IPS-18a (cell line): ENCODE data around the gene AKR1A1.
"Not testable (repeated sequence)": the region's sequence is repeated elsewhere in the genome, so short reads cannot be mapped to it uniquely, and the experiment has no call there.

Experiments
- H3K27ac ChIP-seq: one replicate; pipeline ENCODE4 v1.5.1; 2013; ENCODE audit warnings: low read length
- H3K27me3 ChIP-seq: one replicate; pipeline ENCODE4 v1.6.1; 2013; ENCODE audit warnings: mild to moderate bottlenecking, low read length; ENCODE audit not compliant: control insufficient read depth, insufficient read depth
- H3K36me3 ChIP-seq: one replicate; pipeline ENCODE4 v1.6.1; 2013; ENCODE audit warnings: low read depth, low read length; ENCODE audit not compliant: control insufficient read depth
- H3K4me1 ChIP-seq: one replicate; pipeline ENCODE4 v1.6.1; 2013; ENCODE audit warnings: low read depth, low read length; ENCODE audit not compliant: control insufficient read depth
- H3K4me3 ChIP-seq: one replicate; pipeline ENCODE4 v1.5.1; 2013; ENCODE audit warnings: low read length
- H3K9ac ChIP-seq: one replicate; pipeline ENCODE4 v1.6.1; 2013; ENCODE audit warnings: mild to moderate bottlenecking, low read length, moderate library complexity
- H3K9me3 ChIP-seq: one replicate; pipeline ENCODE4 v1.6.1; 2013; ENCODE audit warnings: low read depth, low read length; ENCODE audit not compliant: control insufficient read depth

AKR1A1 gene

DNA sequence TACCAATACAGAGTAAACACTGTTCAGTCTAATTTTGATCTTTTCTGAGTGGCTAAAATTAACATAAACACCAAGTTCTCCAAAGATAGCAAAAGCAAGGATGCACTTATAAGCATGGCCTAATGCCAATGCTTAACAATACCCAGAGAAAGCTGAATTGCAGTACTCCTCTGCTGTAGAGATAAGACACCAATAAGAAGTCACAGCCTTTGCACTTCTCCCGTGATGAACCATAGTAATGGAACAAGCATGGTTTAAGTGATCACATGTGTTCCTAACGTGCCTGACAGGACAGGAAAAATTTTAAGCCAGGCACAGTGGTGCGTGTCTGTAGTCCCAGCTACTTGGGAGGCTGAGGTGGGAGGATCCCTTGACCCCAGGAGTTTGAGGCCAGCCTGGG lies 34.6 kb upstream of the AKR1A1 start:
- H3K27me3 ChIP-seq: no peaks in the 10 kb centered on the region
- no peak overlapping the region for H3K9ac ChIP-seq
- H3K9me3 ChIP-seq: no peaks in the 10 kb centered on the region
- no peak overlapping the region for H3K4me3 ChIP-seq
- H3K36me3 ChIP-seq: peaks cover 73% of the 10 kb centered on the region
- H3K4me1 ChIP-seq: no peaks in the 10 kb centered on the region
- H3K27ac ChIP-seq: no peak overlapping the region

DNA sequence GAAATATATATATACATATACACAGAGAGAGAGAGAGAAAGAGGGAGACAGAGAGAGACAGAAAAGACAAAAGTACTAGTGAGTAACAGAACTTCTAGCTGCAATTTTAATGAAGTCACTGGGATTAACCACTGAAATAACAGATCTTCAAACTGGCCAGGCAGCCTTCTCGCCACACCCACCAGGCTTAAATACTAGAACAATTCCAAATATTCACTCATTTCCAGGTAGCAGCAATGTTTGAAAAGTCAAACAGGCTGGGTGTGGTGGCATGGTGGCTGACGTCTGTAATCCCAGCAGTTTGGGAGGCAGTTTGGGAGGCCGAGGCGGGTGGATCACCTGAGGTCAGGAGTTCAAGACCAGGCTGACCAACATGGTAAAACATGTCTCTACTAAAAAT lies 34.2 kb upstream of the AKR1A1 start:
- no peaks in the 10 kb centered on the region for H3K9me3 ChIP-seq
- no peak overlapping the region for H3K4me3 ChIP-seq
- peaks cover 69% of the 10 kb centered on the region for H3K36me3 ChIP-seq
- H3K27ac ChIP-seq: no peak overlapping the region
- H3K27me3 ChIP-seq: no peaks in the 10 kb centered on the region
- H3K4me1 ChIP-seq: no peaks in the 10 kb centered on the region
- no peak overlapping the region for H3K9ac ChIP-seq

DNA sequence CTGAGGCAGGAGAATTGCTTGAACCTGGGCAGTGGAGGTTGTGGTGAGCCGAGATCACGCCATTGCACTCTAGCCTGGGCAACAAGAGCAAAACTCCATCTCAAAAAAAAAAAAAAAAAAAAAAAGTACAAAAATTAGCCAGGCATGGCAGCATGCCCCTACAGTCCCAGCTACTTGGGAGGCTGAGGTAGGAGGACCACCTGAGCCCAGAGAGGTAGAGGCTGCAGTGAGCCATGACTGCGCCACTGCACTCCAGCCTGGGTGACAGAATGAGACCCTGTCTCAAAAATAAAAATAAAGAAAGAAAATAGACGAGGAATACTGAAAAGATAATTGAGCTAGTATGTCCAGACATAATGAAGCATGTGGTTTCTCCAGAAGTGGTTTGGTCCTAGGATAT lies 32.3 kb upstream of the AKR1A1 start:
- H3K27ac ChIP-seq, H3K4me3 ChIP-seq, H3K9ac ChIP-seq, H3K27me3 ChIP-seq, H3K9me3 ChIP-seq, H3K4me1 ChIP-seq: not testable (repeated sequence)
- peaks cover 52% of the 10 kb centered on the region for H3K36me3 ChIP-seq

DNA sequence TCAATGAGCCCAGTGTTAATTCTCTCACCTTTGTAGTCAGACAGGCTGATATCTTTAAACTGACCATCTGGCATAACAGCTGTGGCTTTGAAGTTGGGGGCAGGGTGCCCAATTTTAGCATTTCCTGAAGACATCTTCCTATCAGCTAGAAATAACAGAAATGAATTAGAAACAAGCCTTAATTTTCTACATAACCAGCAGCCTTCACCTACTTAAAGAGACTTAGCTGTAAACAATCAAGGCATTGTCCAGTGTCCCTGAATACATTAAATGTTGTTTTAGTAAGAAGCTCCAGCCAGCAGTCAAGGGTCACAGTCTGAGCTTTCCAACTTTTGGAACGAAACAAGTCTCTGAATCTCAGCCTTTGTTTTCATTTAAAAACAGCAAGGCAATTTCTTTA lies 31.7 kb upstream of the AKR1A1 start:
- Histone ChIP-seq H3K4me3 (peak overlapping the region; percentile 93), H3K27ac (no peak overlapping the region), H3K27me3 (no peaks in the 10 kb centered on the region), H3K9me3 (no peaks in the 10 kb centered on the region), H3K4me1 (peaks cover 9% of the 10 kb centered on the region), H3K36me3 (peaks cover 47% of the 10 kb centered on the region), H3K9ac (no peak overlapping the region)

DNA sequence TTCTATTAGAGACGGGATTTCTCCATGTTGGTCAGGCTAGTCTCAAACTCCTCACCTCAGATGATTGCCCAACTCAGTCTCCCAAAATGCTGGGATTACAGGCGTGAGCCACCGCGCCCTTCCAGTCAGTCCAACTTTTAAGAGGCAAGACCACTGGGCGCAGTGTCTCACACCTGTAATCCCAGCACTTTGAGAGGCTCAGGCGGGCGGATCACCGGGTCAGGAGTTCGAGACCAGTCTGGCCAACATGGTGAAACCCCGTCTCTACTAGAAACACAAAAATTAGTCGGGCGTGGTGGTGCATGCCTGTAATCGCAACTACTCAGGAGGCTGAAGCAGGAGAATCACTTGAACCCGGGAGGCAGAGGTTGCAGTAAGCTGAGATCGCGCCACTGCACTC lies 30.9 kb upstream of the AKR1A1 start:
- not testable (repeated sequence) for H3K9ac ChIP-seq, H3K9me3 ChIP-seq, H3K27me3 ChIP-seq, H3K27ac ChIP-seq, H3K4me1 ChIP-seq
- H3K36me3 ChIP-seq: peaks cover 38% of the 10 kb centered on the region
- peak overlapping the region; percentile 93 for H3K4me3 ChIP-seq

DNA sequence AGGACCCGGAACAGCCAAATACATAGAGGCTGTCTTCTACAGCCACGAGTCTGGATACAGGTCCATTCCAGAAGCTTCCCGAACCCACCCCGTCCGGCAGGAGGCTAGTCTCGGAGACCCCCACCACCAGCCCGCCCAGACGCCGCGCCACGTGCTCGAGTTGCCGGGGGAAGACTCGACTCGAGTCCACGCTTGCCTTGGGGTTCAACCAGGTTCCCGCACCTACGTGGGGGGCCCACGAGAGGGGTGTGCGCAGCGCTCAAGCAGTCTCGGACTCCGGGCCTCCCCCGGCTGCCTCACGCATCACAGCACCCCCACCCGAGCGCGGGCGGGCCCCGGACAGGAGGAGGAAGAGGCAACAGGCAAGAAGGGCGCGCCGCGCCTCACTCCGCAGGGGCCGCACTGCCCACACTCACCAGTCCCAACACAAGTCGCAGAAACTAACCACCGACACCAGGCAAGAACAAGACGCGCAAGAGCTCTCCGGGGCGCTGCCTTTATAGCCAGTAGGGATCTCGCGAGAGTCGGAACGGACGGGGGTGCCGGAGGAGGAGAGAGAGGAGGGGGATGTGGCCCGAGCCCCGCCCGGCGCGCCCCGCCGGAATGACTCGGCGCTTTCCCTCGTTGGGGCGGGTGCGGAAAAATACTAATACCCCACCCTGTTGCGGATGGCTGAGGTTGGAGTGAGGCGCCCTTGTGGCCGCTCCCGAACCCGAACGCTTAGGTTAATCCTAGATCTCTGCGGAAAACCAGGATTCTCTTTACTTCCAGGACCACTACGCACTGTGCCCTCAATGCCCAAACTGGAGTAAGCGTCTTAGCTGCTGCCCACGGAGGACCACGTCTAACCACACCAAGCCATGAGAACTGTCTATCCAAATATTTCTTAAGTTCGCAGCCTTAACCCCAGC lies 29.0 kb upstream of the AKR1A1 start, which contains the start of gene PRDX1:
TSS of gene PRDX1 (minus strand) at position 472 of the 911 bp plus-strand sequence. CDS start 2,841 bp downstream, outside the sequence.
- peaks cover 19% of the 10 kb centered on the region for H3K36me3 ChIP-seq
- H3K4me1 ChIP-seq: peaks cover 16% of the 10 kb centered on the region
- H3K4me3 ChIP-seq: peak within 1 kb of the TSS; percentile 93
- peak within 1 kb of the TSS; percentile 100 for H3K27ac ChIP-seq
- no peaks in the 10 kb centered on the region for H3K9me3 ChIP-seq
- H3K27me3 ChIP-seq: no peaks in the 10 kb centered on the region
- H3K9ac ChIP-seq: peak within 1 kb of the TSS; percentile 98

DNA sequence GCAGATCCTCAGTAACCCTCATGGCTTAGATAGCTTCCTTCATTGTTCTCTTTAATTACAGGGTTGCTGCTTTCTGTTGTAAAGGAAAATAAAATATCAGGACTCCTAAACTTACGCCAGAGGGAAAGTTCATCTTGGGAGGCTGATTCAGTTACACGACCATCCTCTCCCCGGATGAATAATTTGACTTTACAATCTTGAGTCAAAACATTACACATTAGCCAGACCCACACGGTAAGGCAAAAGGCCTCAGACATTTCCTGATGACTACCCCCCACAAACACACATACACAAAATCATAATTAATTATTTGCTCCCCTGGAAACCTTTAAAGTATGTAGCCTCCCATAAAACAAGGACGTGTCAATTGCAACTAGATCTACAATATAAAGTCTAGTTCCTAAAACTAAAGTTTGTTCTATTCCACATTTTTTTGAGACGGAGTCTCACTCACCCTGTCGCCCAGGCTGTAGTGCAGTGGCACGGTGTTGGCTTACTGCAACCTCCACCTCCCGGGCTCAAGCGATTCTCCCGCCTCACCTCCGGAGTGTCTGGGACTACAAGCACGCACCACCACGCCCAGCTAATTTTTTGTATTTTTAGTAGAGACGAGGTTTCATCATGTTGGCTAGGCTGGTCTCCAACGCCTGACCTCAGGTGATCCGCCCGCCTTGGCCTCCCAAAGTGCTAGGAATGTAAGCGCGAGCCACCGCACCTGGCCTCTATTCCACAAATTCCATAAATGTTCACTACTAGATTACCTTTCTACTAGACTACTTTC lies 28.1 kb upstream of the AKR1A1 start:
- Histone ChIP-seq H3K4me1 (peaks cover 16% of the 10 kb centered on the region), H3K4me3 (peak overlapping the region; percentile 93), H3K27ac (peak overlapping the region; percentile 100), H3K36me3 (peaks cover 11% of the 10 kb centered on the region), H3K9me3 (no peaks in the 10 kb centered on the region), H3K9ac (peak overlapping the region; percentile 98), H3K27me3 (no peaks in the 10 kb centered on the region)

DNA sequence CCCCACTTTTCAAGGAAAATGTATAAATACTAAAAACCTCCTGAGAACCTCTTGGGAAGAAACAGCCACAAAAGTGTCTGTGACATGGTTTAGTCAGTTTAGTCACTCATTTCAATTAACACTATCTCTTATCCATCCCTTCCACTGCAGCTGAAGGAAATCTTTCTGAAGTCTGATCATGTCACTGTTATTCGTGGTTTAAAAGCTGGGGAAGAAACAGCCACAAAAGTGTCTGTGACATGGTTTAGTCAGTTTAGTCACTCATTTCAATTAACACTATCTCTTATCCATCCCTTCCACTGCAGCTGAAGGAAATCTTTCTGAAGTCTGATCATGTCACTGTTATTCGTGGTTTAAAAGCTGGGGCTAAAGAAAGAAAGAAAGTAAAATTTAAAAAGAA lies 27.1 kb upstream of the AKR1A1 start:
- H3K27ac ChIP-seq, H3K27me3 ChIP-seq, H3K4me3 ChIP-seq, H3K9me3 ChIP-seq, H3K9ac ChIP-seq, H3K36me3 ChIP-seq: not testable (repeated sequence)
- H3K4me1 ChIP-seq: peaks cover 16% of the 10 kb centered on the region

DNA sequence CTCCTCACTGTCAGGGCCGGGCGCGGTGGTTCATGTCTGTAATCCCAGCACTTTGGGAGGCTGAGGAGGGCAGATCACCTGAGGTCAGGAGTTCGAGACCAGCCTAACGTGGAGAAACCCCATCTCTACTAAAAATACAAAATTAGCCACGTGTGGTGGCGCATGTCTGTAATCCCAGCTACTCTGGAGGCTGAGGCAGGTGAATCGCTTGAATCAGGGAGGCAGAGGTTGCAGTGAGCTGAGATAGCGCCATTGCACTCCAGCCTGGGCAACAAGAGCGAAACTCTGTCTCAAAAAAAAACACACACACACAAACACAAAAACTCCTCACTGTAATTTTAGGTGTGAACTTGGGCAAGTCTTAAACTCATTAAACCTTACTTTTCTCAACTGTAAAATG lies 26.7 kb upstream of the AKR1A1 start:
- not testable (repeated sequence) for H3K4me3 ChIP-seq, H3K27ac ChIP-seq, H3K9ac ChIP-seq, H3K9me3 ChIP-seq, H3K36me3 ChIP-seq, H3K27me3 ChIP-seq
- peaks cover 16% of the 10 kb centered on the region for H3K4me1 ChIP-seq

DNA sequence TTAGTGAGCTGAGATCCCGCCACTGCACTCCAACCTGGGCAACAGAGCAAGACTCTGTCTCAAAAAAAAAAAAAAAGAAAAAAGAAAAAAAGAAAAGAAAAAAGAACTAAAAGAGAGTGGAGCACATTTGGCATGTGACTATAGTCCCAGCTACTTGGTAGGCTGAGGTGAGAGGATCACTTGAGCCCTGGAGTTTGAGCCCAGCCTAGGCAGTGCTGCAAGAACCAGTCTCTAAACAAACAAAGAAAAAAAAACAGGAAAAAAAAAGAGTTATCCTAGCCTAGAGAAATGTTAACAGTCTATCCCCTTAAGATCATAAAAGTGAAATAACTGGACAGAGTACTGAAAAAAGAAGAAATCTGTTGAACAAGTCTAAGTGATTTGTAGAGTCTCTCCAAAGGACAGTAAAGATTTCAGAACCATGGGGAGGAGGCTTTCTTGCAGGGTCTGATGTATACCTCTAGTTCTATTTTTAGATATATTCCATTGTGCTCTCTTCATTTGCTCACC lies 24.4 kb upstream of the AKR1A1 start:
- Histone ChIP-seq H3K27ac (no peak overlapping the region), H3K36me3 (no peaks in the 10 kb centered on the region), H3K9me3 (no peaks in the 10 kb centered on the region), H3K27me3 (no peaks in the 10 kb centered on the region), H3K4me3 (no peak overlapping the region), H3K4me1 (peaks cover 16% of the 10 kb centered on the region), H3K9ac (no peak overlapping the region)

DNA sequence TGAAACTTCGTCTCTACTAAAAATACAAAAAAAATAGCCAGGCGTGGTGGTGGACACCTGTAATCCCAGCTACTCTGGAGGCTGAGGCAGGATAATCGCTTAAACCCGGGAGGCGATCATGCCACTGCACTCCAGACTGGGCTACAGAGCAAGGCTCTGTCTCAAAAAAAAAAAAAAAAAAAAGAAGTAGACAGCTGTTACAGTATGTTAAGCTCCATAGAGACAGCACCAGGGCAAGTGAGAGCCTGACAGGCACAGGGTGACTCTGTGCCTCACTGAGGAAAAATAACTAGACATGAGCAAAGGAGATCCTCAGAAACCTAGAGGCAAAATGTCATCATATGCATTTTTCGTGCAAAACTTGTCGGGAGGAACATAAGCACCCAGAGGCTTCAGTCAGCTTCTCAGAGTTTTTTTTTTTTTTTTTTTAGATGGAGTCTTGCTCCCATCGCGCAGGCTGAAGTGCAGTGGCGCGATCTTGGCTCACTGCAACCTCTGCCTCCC lies 19.9 kb upstream of the AKR1A1 start:
- Histone ChIP-seq H3K27ac (no peak overlapping the region), H3K36me3 (no peaks in the 10 kb centered on the region), H3K27me3 (no peaks in the 10 kb centered on the region), H3K9ac (no peak overlapping the region), H3K4me3 (no peak overlapping the region), H3K4me1 (no peaks in the 10 kb centered on the region), H3K9me3 (no peaks in the 10 kb centered on the region)
